ENCODE results near the gene EID1.

Gene EID1

DNA sequence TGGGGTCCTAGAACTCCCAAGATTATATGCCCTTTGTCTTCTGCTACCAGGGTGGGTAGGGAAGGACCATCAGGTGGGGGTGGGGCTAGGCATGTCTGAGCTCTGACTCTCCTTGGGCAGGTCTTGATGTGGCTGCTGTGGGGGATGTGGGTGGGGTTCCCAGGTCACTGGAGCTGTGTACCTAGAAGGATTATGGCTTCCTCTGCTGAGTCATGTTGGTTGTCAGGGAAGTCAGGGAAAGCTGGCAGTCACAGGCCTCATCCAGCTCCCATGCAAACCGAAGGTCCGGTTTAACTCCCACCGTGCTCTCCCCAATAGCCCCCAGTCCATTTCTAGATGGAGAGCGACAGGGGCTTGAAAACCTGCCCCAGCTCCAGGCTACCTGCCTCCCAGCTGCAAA lies 35.2 kb downstream of the EID1 start:
- no peak for DNase-seq

DNA sequence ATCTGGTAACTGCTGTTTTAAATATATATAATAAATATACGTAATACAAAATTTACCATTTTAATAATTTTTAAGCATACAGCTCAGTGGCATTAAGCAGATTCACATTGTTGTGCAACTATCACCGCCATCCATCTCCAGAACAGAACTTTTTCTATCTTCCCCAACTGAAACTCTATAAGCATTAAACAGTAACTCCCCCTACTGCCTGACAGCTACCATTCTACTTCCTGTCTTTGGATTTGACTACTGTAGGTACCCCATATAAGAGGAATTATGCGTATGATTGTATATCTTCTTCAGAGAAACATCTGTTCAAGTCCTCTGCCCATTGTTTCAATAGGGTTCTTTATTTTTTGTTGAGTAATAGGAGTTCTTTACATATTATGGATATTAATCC lies 36.8 kb downstream of the EID1 start:
- DNase-seq: no peak

DNA sequence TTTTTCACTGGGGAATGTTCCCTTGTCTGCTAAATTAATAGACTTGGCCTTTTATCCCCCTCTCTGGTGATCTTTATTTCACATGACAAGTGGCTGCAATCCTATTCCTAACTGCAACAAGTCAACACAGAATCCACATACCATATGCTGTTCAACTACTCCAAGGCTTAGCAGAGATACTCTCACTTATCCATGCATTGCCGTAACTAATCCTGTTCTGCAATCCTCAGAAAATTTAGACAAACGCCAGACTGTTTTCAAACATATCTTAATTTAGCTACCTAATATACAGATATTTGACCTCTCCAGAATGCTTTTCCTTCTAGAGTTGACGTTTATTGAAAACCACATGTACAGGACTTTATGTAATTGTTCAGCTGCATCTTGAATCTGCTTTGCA lies 37.9 kb downstream of the EID1 start:
- no peak for DNase-seq

DNA sequence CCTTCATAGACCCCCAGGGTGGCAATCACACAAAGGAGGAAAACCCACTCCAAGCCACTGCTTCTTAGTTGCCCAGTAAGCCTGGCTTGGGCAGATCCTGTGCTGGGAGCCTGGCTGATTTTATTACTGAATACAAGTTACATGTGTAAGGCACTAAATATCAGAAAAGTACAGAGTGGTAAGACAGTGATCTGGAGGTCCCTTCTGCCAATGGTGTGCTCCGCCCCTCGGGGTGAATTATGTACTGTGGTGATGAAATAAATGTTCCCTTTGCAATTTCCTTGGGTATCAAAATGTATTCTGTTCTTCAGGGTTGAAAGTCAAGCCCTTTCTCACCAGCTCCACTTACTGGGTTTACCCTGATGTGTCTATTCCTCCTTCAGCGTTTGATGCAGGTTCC lies 38.8 kb downstream of the EID1 start:
- no peak for DNase-seq

DNA sequence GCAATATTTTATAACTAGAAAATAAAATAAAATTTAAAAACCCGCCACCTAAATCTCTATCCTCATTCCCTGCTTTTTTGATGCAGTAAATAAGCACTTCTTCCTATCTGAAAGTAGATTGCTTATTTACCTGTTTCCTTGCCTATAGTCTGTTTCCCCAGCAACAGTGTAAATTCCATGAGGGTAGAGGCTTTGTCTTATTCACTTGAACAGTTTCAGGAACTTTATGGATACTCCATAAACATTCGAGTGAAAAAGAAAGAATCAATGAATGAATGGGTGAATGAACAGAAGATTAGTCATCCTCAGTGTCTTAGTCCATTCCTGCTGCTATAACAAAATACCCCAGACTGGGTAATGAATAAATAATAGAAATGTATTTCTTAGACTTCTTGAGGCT lies 44.1 kb downstream of the EID1 start:
- no peak for DNase-seq

DNA sequence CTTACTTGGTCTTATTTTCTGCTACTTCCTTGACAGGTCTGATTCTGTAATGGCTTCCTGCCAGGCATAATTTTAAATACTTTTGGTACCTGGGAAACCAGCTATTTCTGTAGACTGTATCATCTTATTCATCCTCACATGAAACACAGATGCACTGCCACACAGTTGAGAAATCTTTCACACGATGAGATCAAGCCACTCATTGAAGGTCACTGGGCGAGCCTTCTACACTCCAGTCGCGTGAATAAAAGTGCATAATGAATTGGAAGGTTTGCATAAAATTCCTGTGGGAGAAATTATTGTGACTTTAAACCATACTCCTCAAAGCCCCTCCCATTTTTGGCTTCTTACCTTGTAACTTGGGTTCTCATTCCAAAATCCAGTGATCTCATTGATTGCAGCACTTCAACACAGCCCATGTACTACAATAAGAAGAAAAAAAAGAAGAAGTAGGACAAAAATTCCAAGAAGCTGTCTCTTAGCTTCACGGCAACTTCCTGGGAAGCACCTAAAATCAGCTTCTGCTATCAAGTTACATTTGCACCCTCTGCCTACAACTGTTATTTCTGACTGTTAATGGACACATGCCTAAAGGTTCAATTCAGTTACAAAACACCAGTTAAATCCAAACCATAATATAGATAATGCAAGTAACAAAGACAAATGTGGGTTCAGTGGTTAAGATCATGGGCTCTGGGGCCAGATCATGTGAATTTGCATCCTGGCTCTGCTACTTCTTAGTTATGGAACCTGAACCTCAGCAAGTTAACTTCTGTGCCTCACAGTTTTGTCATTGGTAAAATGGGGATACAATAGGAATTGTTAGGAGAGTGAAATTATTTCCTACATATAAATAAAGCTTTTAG lies 46.8 kb downstream of the EID1 start:
- DNase-seq: no peak

DNA sequence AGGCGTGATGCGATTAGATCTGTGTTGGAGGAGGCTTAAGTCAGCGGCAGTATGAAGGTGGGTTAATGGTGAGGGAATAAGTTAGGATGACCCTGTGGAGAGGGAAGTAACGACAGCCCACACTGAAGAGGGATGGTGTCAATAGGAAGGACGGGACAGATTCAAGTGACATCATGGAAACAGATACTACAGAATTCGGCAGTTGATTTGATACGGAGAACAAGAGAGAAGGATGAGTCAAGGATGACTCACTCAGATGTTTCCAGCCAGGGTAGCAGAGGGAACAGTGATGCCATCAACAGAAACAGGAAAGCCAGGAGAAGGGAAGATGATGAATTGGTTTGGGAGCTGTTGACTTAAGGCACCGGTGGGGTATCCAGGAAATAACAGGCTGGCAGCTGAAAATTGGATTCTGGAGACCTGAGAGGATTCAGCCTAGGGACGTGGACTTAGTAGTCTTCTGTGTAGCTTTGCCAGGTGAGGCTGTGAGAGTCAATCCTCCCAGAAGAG lies 47.8 kb downstream of the EID1 start:
- no peak for DNase-seq

DNA sequence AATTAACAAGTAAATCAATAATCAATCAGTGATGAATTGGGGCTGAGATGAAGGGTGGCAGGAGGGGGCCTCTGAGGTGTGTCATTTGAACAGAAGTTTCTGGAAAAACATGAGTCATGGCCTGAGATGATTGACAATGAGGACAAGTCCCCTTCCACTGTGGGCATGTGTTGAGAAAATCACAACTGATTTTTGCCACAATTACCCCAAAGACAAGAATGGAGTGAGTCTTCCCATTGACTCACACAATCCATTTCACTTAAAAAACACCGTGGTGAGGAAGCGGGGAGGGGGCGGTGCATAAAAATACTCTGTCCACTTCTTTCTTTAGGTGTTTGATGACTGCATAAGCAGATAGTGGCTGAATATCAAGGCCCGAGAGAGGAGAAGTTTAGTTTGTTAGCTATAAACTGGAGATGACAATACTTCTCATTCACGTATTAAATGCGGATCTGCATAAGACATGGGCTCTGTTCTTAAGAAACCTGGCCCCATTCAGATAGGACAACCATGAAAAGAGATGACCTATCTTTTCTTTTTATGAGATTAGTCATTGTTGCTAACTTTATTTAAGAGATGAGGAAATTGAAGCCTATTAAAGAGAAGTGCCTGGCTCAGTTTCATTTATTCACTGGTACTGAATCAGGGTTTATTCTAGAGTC lies 51.1 kb downstream of the EID1 start:
- no peak for DNase-seq

DNA sequence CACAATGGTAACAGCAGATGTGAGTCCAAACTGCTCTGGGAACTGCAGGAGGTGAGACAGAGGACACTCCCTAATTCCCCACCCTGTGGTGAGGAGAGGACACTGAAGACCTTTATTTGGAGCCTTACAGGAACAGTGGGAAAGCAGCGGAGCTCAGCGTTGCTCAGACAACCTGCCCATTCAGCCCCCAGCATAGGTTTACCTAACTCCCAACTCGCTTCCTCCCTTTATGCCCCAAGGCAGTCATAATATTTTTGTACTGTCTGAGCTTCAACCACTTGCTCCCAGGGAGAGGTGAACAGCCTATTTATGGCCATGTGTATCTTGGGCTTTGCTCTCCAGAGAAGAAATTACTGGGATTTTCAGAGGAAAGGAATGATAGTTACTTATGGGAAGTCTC lies 51.7 kb downstream of the EID1 start:
- no peak for DNase-seq
